Uterus (tissue), 2 donors: Measurements from ENCODE around the gene FERMT3.

ENCODE experiments used
- POLR2A ChIP-seq, 2 donors: fragments of 450-650 bp; IDR thresholded peaks; one replicate each; pipeline ENCODE4 v1.6.1; 2016; ENCODE audit warnings: antibody characterized with exemption in 2 of 2, mild to moderate bottlenecking in 1 of 2, moderate library complexity in 1 of 2
- TF ChIP-seq, protein P1 (sequence below), 4 experiments: fragments of 200-600 bp in 2 of 4; fragments of 450-650 bp in 2 of 4; sonication (generic) in 2 of 4; IDR thresholded peaks; one replicate each; pipeline ENCODE4 v1.5.1; 2016 to 2019; ENCODE audit warnings: antibody characterized with exemption in 4 of 4, mild to moderate bottlenecking in 2 of 4, moderate library complexity in 1 of 4

- TF ChIP-seq, protein P1, sequence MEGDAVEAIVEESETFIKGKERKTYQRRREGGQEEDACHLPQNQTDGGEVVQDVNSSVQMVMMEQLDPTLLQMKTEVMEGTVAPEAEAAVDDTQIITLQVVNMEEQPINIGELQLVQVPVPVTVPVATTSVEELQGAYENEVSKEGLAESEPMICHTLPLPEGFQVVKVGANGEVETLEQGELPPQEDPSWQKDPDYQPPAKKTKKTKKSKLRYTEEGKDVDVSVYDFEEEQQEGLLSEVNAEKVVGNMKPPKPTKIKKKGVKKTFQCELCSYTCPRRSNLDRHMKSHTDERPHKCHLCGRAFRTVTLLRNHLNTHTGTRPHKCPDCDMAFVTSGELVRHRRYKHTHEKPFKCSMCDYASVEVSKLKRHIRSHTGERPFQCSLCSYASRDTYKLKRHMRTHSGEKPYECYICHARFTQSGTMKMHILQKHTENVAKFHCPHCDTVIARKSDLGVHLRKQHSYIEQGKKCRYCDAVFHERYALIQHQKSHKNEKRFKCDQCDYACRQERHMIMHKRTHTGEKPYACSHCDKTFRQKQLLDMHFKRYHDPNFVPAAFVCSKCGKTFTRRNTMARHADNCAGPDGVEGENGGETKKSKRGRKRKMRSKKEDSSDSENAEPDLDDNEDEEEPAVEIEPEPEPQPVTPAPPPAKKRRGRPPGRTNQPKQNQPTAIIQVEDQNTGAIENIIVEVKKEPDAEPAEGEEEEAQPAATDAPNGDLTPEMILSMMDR (IDR thresholded peaks at IDR 0.05), result no peak
- TF ChIP-seq POLR2A (IDR thresholded peaks at IDR 0.05), result no peak
These were observed 26.4 kb downstream of the FERMT3 start for GRCh38 chr11:64232967-64233315.
